Measurements from ENCODE around the gene HIGD2A.

DNA sequence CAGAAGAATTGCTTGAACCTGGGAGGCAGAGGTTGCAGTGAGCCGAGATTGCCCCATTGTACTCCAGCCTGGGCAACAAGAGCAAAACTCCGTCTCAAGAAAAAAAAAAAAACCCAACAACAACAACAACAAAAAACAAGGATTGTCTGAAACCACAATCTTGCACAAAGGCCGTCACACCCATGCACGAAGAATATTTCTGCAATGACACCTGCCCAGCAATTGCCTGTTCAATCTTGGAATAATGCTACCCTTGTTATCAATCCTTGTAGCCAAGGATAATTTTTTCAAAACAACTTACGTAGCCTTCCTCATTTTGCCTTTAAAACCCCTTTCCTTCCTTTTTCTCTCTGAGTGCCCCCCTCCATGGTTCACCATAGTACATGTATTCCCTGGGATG lies 31.5 kb downstream of the HIGD2A start:
- TF ChIP-seq CTCF (IDR thresholded peaks at IDR 0.05) = no peak
- no peak for TF ChIP-seq ZFX (IDR thresholded peaks at IDR 0.05; ENCODE audit: borderline replicate concordance)
